ENCODE measurements around the gene PHLDB3. TPM values are rescaled to one million over a fixed set of nuclear protein-coding genes. Genes with fewer than 3 reads are reported as not detected.

The PHLDB3 gene
- total RNA-seq, 2 experiments from 2014 or later, result 6.0 to 20.6 TPM

GRCh38 chr19:43511324-43511723 lies 6.8 kb upstream of the PHLDB3 start:
- ChIA-PET CTCF (ENCODE audit: unreplicated experiment) (no interaction called here), POLR2A (no interaction called here)
- Histone ChIP-seq H3K4me3 (ENCODE audit: low read depth, low read length, poor library complexity, severe bottlenecking) (no peak overlapping the region), H3K9me3 (ENCODE audit: low read length) (no peaks in the 10 kb centered on the region), H3K4me1 (ENCODE audit: insufficient read depth, low read length, poor library complexity, severe bottlenecking) (no peaks in the 10 kb centered on the region), H4K20me1 (ENCODE audit: insufficient read depth, low read length) (no peaks in the 10 kb centered on the region), H3K36me3 (ENCODE audit: insufficient read depth, low read length) (no peaks in the 10 kb centered on the region), H3K79me2 (ENCODE audit: insufficient read depth, low read depth, low read length) (no peaks in the 10 kb centered on the region), H2AFZ (ENCODE audit: low read length) (no peak overlapping the region), H3K9me2 (ENCODE audit: insufficient read depth, low read length) (no peaks in the 10 kb centered on the region), H3K4me2 (ENCODE audit: low read length) (no peak overlapping the region), H3K27ac (ENCODE audit: low read depth, low read length, poor library complexity, severe bottlenecking) (no peak overlapping the region)
- no peak for TF ChIP-seq EZH2phosphoT487 (IDR thresholded peaks at IDR 0.05; ENCODE audit: borderline replicate concordance, low read depth, low read length)
- TF ChIP-seq, protein P1, sequence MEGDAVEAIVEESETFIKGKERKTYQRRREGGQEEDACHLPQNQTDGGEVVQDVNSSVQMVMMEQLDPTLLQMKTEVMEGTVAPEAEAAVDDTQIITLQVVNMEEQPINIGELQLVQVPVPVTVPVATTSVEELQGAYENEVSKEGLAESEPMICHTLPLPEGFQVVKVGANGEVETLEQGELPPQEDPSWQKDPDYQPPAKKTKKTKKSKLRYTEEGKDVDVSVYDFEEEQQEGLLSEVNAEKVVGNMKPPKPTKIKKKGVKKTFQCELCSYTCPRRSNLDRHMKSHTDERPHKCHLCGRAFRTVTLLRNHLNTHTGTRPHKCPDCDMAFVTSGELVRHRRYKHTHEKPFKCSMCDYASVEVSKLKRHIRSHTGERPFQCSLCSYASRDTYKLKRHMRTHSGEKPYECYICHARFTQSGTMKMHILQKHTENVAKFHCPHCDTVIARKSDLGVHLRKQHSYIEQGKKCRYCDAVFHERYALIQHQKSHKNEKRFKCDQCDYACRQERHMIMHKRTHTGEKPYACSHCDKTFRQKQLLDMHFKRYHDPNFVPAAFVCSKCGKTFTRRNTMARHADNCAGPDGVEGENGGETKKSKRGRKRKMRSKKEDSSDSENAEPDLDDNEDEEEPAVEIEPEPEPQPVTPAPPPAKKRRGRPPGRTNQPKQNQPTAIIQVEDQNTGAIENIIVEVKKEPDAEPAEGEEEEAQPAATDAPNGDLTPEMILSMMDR (conservative IDR thresholded peaks at IDR 0.05; ENCODE audit: low read length), result no peak
- intact Hi-C loops (cut with micrococcal nuclease; ENCODE audit: unreplicated experiment), result no loop called here
- no peak for DNase-seq (ENCODE audit: low spot score)
- no TSS peak for BruUV-seq (replicated peaks)

DNA sequence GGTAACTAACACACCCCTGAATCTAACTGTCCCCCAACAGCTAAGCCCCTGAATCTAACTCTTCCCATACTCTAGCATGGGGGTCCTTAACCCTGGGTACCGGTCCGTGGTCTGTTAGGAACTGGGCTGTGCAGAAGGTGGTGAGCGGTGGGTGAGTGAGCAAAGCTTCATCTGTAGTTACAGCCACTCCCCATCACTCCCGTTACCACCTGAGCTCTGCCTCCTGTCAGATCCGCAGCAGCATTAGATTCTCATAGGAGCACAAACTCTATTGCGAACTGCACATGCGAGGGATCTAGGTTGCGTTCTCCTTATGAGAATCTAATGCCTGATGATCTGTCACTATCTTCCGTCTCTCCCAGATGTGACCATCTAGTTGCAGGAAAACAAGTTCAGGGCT lies 6.2 kb upstream of the PHLDB3 start:
- Histone ChIP-seq H2AFZ (ENCODE audit: low read length) (no peak overlapping the region), H3K9me2 (ENCODE audit: insufficient read depth, low read length) (no peaks in the 10 kb centered on the region), H3K79me2 (ENCODE audit: insufficient read depth, low read depth, low read length) (no peaks in the 10 kb centered on the region), H3K27ac (ENCODE audit: low read depth, low read length, poor library complexity, severe bottlenecking) (no peak overlapping the region), H3K9me3 (ENCODE audit: low read length) (no peaks in the 10 kb centered on the region), H3K36me3 (ENCODE audit: insufficient read depth, low read length) (no peaks in the 10 kb centered on the region), H3K4me2 (ENCODE audit: low read length) (no peak overlapping the region), H4K20me1 (ENCODE audit: insufficient read depth, low read length) (no peaks in the 10 kb centered on the region), H3K4me1 (ENCODE audit: insufficient read depth, low read length, poor library complexity, severe bottlenecking) (no peaks in the 10 kb centered on the region), H3K4me3 (ENCODE audit: low read depth, low read length, poor library complexity, severe bottlenecking) (no peak overlapping the region)
- CTCF ChIA-PET (ENCODE audit: unreplicated experiment), result no interaction called here
- no peak for DNase-seq (ENCODE audit: low spot score)
- BruUV-seq (replicated peaks), result no TSS peak
- TF ChIP-seq, protein P1 (conservative IDR thresholded peaks at IDR 0.05; ENCODE audit: low read length), result no peak
- no peak for TF ChIP-seq EZH2phosphoT487 (IDR thresholded peaks at IDR 0.05; ENCODE audit: borderline replicate concordance, low read depth, low read length)
- POLR2A ChIA-PET, result no interaction called here
- intact Hi-C loops (cut with micrococcal nuclease; ENCODE audit: unreplicated experiment), result no loop called here

GRCh38 chr19:43507880-43508279 lies 3.3 kb upstream of the PHLDB3 start:
- ChIA-PET CTCF (ENCODE audit: unreplicated experiment) (no interaction called here), POLR2A (no interaction called here)
- H3K36me3 ChIP-seq (ENCODE audit: insufficient read depth, low read length), result no peaks in the 10 kb centered on the region
- H2AFZ ChIP-seq (ENCODE audit: low read length), result no peak overlapping the region
- peaks cover 16% of the 10 kb centered on the region for H3K4me1 ChIP-seq (ENCODE audit: insufficient read depth, low read length, poor library complexity, severe bottlenecking)
- H3K9me2 ChIP-seq (ENCODE audit: insufficient read depth, low read length), result no peaks in the 10 kb centered on the region
- no peak overlapping the region for H3K4me2 ChIP-seq (ENCODE audit: low read length)
- H3K27ac ChIP-seq (ENCODE audit: low read depth, low read length, poor library complexity, severe bottlenecking), result no peak overlapping the region
- no peak overlapping the region for H3K4me3 ChIP-seq (ENCODE audit: low read depth, low read length, poor library complexity, severe bottlenecking)
- intact Hi-C loops (cut with micrococcal nuclease; ENCODE audit: unreplicated experiment), result no loop called here
- no peaks in the 10 kb centered on the region for H4K20me1 ChIP-seq (ENCODE audit: insufficient read depth, low read length)
- no peaks in the 10 kb centered on the region for H3K79me2 ChIP-seq (ENCODE audit: insufficient read depth, low read depth, low read length)
- TF ChIP-seq, protein P1 (conservative IDR thresholded peaks at IDR 0.05; ENCODE audit: low read length), result no peak
- no peak for TF ChIP-seq EZH2phosphoT487 (IDR thresholded peaks at IDR 0.05; ENCODE audit: borderline replicate concordance, low read depth, low read length)
- no peaks in the 10 kb centered on the region for H3K9me3 ChIP-seq (ENCODE audit: low read length)
- DNase-seq (ENCODE audit: low spot score), result no peak
- no TSS peak for BruUV-seq (replicated peaks)

Measured in OCI-LY7 (cell line).